Measurements from ENCODE around the gene SIPA1.

SIPA1 gene

DNA sequence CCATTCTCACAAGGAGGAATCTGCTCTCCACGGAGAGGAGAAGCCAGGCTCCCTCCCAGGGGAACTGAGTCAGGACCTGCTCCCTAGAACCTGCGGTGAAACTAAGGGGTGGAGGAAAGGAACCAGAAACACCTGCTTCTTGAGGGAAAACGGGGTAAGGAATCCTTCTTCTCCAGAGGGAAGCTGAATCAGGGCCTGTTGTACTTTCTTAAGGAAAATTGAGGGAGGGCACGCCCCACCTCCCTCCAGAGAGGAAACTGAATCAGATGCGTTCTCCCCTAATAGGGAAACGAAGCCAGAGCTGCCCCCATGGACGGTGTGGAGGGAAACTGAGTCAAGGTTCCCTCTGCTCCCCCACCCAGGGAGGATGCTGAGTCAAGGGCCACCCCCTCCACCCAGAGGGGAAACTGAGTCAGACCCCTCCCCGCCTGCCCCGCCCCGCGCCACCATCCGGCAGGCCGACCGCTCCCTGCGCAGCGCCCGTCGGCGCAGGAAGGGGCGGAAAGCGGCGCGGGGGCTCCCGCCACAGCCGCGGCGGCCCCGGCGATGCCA is 24.4 kb downstream of the SIPA1 start:
- H3K36me3 Mint-ChIP-seq (ENCODE audit: low read depth) = peaks cover 32% of the 10 kb centered on the region
- peak overlapping the region in 2 of 3 experiments; percentile 41 to 74 for H3K27ac Mint-ChIP-seq
- peak overlapping the region; percentile 83 to 89 (median 87) for H3K4me3 Mint-ChIP-seq
- peaks cover 7% of the 10 kb centered on the region for H3K4me1 Mint-ChIP-seq
- TF ChIP-seq, protein P1, sequence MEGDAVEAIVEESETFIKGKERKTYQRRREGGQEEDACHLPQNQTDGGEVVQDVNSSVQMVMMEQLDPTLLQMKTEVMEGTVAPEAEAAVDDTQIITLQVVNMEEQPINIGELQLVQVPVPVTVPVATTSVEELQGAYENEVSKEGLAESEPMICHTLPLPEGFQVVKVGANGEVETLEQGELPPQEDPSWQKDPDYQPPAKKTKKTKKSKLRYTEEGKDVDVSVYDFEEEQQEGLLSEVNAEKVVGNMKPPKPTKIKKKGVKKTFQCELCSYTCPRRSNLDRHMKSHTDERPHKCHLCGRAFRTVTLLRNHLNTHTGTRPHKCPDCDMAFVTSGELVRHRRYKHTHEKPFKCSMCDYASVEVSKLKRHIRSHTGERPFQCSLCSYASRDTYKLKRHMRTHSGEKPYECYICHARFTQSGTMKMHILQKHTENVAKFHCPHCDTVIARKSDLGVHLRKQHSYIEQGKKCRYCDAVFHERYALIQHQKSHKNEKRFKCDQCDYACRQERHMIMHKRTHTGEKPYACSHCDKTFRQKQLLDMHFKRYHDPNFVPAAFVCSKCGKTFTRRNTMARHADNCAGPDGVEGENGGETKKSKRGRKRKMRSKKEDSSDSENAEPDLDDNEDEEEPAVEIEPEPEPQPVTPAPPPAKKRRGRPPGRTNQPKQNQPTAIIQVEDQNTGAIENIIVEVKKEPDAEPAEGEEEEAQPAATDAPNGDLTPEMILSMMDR (IDR thresholded peaks at IDR 0.05; ENCODE audit: unreplicated experiment in 3 of 3) = no peak
- H3K9me3 Mint-ChIP-seq = no peaks in the 10 kb centered on the region
- no peaks in the 10 kb centered on the region for H3K27me3 Mint-ChIP-seq (ENCODE audit: low read depth)

DNA sequence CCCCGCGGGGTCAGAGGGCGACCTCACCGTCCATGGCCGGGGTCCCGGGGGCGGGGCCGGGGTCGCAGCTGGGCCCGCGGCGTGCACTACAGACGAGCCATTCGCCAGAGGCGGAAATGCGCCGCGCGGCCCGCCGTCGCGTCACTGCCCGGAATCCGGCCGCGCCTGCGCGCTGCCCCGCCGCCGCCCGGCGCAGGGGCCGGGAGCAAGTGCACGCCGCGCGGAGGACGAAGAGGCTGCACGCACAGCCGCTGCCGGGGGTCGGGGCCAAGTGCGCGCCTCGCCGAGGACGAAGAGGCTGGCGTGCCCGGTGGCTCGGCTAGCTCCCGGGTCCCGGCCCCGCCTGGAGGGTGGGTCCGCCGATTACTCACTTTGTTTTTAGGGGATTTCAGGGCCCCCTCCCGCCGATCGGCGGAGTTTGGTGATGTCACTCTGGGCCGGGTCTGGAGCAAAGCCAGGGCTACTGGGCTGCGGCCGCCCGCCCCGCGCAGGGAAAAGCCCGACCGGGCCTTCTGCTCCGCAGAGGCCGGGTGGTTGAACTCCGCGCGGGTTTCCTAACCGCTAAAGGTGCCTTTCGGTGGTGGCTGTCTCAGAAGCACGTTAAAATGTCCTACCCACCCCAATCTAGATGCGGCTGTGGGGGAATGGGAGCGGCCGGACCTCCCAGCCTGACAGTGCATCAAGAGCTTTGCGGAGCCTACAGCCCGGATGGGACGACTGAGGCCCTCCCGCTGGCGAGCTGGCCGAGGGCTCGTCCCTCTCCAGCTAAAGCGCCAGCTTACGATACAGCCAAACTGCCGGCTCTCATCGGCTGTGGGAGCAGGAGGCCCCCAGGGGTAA is 25.1 kb downstream of the SIPA1 start, which contains the start of gene RELA:
Gene RELA, minus strand, starts transcription at position 118 of the 840 bp plus-strand sequence. Its CDS starts 84 bp downstream, at position 34.
- TF ChIP-seq, protein P1 (IDR thresholded peaks at IDR 0.05; ENCODE audit: unreplicated experiment in 3 of 3) = no peak

DNA sequence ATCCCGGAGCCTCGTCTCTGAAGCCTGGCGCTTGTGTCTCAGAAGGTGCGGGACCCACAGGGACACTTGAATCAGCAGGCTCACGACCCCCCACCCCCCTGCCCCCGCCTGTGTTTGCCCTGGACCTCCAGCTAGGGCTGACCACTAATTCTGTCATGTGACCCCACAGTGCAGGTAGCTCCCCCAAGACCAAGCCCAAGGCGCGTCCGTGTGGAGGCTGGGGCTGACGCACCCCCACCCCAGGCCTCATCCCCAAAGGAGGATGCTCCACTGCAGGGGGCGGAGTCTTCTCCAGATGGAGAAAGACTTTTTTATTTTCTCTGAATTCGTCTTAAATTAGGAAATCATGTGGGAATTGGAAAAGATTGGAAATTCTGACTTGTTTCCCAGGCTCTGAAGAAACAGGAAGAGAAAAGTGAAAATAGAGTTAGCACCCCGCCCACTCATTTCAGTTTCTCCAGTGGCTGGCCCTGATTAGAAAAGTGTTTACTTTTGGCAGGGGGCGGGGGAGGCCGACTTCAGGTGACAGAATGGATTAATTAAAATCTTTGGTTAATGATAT is 25.8 kb downstream of the SIPA1 start:
- Mint-ChIP-seq H3K36me3 (ENCODE audit: low read depth) (peaks cover 19% of the 10 kb centered on the region), H3K9me3 (no peaks in the 10 kb centered on the region), H3K4me3 (peak overlapping the region; percentile 89 to 90 (median 90)), H3K27me3 (ENCODE audit: low read depth) (no peaks in the 10 kb centered on the region), H3K4me1 (peaks cover 7% of the 10 kb centered on the region), H3K27ac (peak overlapping the region; percentile 90 to 98 (median 98))
- TF ChIP-seq, protein P1 (IDR thresholded peaks at IDR 0.05; ENCODE audit: unreplicated experiment in 3 of 3) = no peak

More for the DNA sequence above, 25.1 kb downstream of the SIPA1 start, which contains the start of gene RELA:
- Mint-ChIP-seq H3K36me3 (ENCODE audit: low read depth) (peaks cover 25% of the 10 kb centered on the region), H3K4me1 (peaks cover 7% of the 10 kb centered on the region), H3K9me3 (no peaks in the 10 kb centered on the region), H3K27ac (peak within 1 kb of the TSS; percentile 90 to 98 (median 98)), H3K4me3 (peak within 1 kb of the TSS; percentile 89 to 90 (median 90)), H3K27me3 (ENCODE audit: low read depth) (no peaks in the 10 kb centered on the region)

DNA sequence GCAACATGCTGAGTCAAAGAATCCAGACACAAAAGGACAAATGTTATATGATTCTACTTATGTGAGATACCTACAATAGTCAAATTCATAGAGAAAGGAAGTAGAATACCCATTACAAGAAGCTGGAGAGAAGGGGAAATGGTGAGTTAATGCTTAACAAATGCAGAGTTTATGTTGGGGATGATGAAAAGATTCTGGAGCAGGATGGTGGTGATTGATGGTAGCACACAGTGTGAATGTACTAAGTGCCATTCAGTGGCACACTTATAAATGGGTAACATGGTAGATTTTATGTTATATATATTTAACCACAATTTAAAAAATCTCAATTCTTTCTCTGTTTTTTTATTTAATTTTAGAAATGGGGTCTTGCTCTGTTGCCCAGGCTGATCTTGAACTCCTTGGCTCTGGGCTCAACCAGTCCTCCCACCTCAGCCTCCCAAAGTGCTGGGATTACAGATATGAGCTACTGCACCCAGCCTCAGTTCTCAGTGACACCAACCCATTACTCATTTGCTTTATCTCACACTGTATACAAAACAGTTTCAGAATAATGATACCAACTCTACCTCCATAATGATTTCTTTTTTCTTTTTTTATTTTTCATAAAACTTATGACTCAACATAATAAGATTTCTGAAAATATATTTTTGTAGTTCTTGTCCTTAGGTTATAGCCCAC is 34.4 kb downstream of the SIPA1 start:
- Mint-ChIP-seq H3K9me3 (no peaks in the 10 kb centered on the region), H3K36me3 (ENCODE audit: low read depth) (no peaks in the 10 kb centered on the region), H3K4me3 (no peak overlapping the region), H3K27me3 (ENCODE audit: low read depth) (no peaks in the 10 kb centered on the region), H3K4me1 (no peaks in the 10 kb centered on the region), H3K27ac (no peak overlapping the region)
- TF ChIP-seq, protein P1 (IDR thresholded peaks at IDR 0.05; ENCODE audit: unreplicated experiment in 3 of 3) = no peak

DNA sequence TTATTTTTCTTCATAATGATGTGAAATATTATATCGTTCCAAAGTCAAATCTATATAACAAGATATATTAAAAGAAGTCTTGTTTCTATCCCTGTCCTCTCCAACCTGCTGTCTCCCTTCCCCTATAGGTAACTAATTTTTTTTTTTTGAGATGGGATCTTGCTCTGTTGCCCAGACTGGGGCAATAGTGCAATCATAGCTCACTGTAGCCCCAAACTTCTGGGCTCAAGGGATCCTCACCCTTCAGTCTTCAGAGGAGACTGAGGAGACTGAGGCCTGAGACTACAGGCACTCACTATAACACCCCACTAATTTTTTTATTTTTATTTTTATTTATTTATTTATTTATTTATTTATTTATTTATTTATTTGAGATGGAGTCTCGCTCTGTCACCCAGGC is 35.1 kb downstream of the SIPA1 start:
- Mint-ChIP-seq H3K36me3 (ENCODE audit: low read depth) (no peaks in the 10 kb centered on the region), H3K4me3 (no peak overlapping the region), H3K4me1 (no peaks in the 10 kb centered on the region), H3K27me3 (ENCODE audit: low read depth) (no peaks in the 10 kb centered on the region), H3K27ac (no peak overlapping the region), H3K9me3 (no peaks in the 10 kb centered on the region)
- TF ChIP-seq, protein P1 (IDR thresholded peaks at IDR 0.05; ENCODE audit: unreplicated experiment in 3 of 3) = no peak
